ENCODE data around the gene TSPAN11. TPM values are rescaled to one million over a fixed set of nuclear protein-coding genes. Genes with fewer than 3 reads are reported as not detected.

TSPAN11 gene
- total RNA-seq, 1 experiment from 2014 or later = not detected

- Mint-ChIP-seq H3K27ac (ENCODE audit: unreplicated experiment) (no peak overlapping the region), H3K9me3 (ENCODE audit: unreplicated experiment) (no peaks in the 10 kb centered on the region), H3K36me3 (ENCODE audit: insufficient read depth, unreplicated experiment) (no peaks in the 10 kb centered on the region), H3K4me1 (ENCODE audit: low read depth, unreplicated experiment) (no peaks in the 10 kb centered on the region), H3K27me3 (ENCODE audit: insufficient read depth, unreplicated experiment) (peaks cover 16% of the 10 kb centered on the region), H3K4me3 (ENCODE audit: unreplicated experiment) (no peak overlapping the region)
- H3K4me3 ChIP-seq (ENCODE audit: low read depth, low read length) = no peak overlapping the region
- H3K4me1 ChIP-seq = no peaks in the 10 kb centered on the region
- ChIA-PET CTCF (interaction anchor here (0.6 kb wide), 1 partner anchor 787 kb away, joined by 3 read pairs; no protein-coding TSS in a partner anchor), POLR2A (no interaction called here)
- no peak for TF ChIP-seq CTCF (IDR thresholded peaks at IDR 0.05; ENCODE audit: insufficient read depth in 1 of 2, low read depth in 1 of 2, low read length in 1 of 2, severe bottlenecking in 1 of 2, unreplicated experiment in 1 of 2)
- no peaks in the 10 kb centered on the region for H3K27me3 ChIP-seq (replicated peaks; ENCODE audit: control insufficient read depth, insufficient read depth, low read length)
- intact Hi-C loops (cut with micrococcal nuclease; ENCODE audit: unreplicated experiment) = no loop called here
- no TSS peak for BruUV-seq (replicated peaks)
- no peaks in the 10 kb centered on the region for H3K36me3 ChIP-seq (ENCODE audit: control insufficient read depth, insufficient read depth, low read length)
- DNase-seq = no peak
- no peaks in the 10 kb centered on the region for H3K9me3 ChIP-seq
These were observed 17.1 kb upstream of the TSPAN11 start for GRCh38 chr12:30909349-30910037.

DNA sequence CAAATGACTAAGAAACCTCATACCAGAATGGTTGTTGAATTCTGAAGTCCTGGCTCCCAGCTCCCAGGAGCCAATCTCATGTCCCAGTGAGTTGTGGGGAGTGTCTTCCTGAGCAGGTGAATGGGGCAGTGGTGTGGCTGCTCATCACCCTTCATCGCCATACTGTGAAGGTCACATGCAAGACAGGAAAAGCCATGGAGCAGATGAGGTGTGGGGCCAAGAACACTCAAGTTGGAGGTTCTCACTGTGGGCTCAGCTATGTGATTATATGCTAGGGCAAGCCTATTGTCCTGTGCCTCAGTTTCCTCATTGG, 16.6 kb upstream of the TSPAN11 start:
- H3K9me3 Mint-ChIP-seq (ENCODE audit: unreplicated experiment) = no peaks in the 10 kb centered on the region
- ChIA-PET POLR2A (no interaction called here), CTCF (interaction anchor here (0.6 kb wide), 1 partner anchor 786 kb away, joined by 3 read pairs; no protein-coding TSS in a partner anchor)
- TF ChIP-seq CTCF (IDR thresholded peaks at IDR 0.05; ENCODE audit: insufficient read depth in 1 of 2, low read depth in 1 of 2, low read length in 1 of 2, severe bottlenecking in 1 of 2, unreplicated experiment in 1 of 2) = no peak
- Histone ChIP-seq H3K27me3 (replicated peaks; ENCODE audit: control insufficient read depth, insufficient read depth, low read length) (no peaks in the 10 kb centered on the region), H3K9me3 (no peaks in the 10 kb centered on the region), H3K4me1 (no peaks in the 10 kb centered on the region), H3K36me3 (ENCODE audit: control insufficient read depth, insufficient read depth, low read length) (no peaks in the 10 kb centered on the region), H3K4me3 (ENCODE audit: low read depth, low read length) (no peak overlapping the region)
- no peaks in the 10 kb centered on the region for H3K4me1 Mint-ChIP-seq (ENCODE audit: low read depth, unreplicated experiment)
- H3K36me3 Mint-ChIP-seq (ENCODE audit: insufficient read depth, unreplicated experiment) = no peaks in the 10 kb centered on the region
- intact Hi-C loops (cut with micrococcal nuclease; ENCODE audit: unreplicated experiment) = no loop called here
- BruUV-seq (replicated peaks) = no TSS peak
- no peak overlapping the region for H3K4me3 Mint-ChIP-seq (ENCODE audit: unreplicated experiment)
- H3K27me3 Mint-ChIP-seq (ENCODE audit: insufficient read depth, unreplicated experiment) = peaks cover 16% of the 10 kb centered on the region
- no peak overlapping the region for H3K27ac Mint-ChIP-seq (ENCODE audit: unreplicated experiment)
- DNase-seq = no peak

DNA sequence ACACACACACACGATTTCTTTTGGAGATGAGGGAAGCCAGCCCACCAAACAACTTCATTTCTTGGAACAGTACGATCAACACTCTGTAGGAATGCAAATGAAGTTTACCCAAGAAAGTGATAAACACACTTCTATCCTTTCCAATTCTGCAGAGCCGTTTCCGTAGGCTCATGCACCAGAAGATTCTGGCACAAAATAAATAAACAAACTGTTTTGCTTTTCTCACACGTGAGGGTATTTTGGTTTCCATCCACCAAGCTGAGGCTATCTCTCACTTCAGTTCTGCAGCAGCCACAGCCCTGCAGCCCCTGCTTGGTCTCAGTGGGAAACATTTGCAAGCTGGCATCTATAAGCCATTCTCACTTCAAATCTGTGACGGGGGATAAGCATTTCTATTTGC, 15.3 kb upstream of the TSPAN11 start:
- POLR2A ChIA-PET = no interaction called here
- intact Hi-C loops (cut with micrococcal nuclease; ENCODE audit: unreplicated experiment) = no loop called here
- no peak for DNase-seq
- no peak overlapping the region for H3K4me3 Mint-ChIP-seq (ENCODE audit: unreplicated experiment)
- no peaks in the 10 kb centered on the region for H3K27me3 ChIP-seq (replicated peaks; ENCODE audit: control insufficient read depth, insufficient read depth, low read length)
- H3K9me3 ChIP-seq = no peaks in the 10 kb centered on the region
- no peak for TF ChIP-seq CTCF (IDR thresholded peaks at IDR 0.05; ENCODE audit: insufficient read depth in 1 of 2, low read depth in 1 of 2, low read length in 1 of 2, severe bottlenecking in 1 of 2, unreplicated experiment in 1 of 2)
- H3K36me3 Mint-ChIP-seq (ENCODE audit: insufficient read depth, unreplicated experiment) = no peaks in the 10 kb centered on the region
- H3K27me3 Mint-ChIP-seq (ENCODE audit: insufficient read depth, unreplicated experiment) = peaks cover 16% of the 10 kb centered on the region
- no peaks in the 10 kb centered on the region for H3K36me3 ChIP-seq (ENCODE audit: control insufficient read depth, insufficient read depth, low read length)
- CTCF ChIA-PET = no interaction called here
- H3K9me3 Mint-ChIP-seq (ENCODE audit: unreplicated experiment) = no peaks in the 10 kb centered on the region
- no peak overlapping the region for H3K4me3 ChIP-seq (ENCODE audit: low read depth, low read length)
- no peaks in the 10 kb centered on the region for H3K4me1 Mint-ChIP-seq (ENCODE audit: low read depth, unreplicated experiment)
- no TSS peak for BruUV-seq (replicated peaks)
- H3K4me1 ChIP-seq = no peaks in the 10 kb centered on the region
- no peak overlapping the region for H3K27ac Mint-ChIP-seq (ENCODE audit: unreplicated experiment)
